Hematopoietic multipotent progenitor cell treated with erythropoietin and hydrocortisone succinate and interleukin-3 and kit ligand, for 8 days (in vitro differentiated cells): ENCODE measurements around the gene EFCAB9.
"Not testable (repeated sequence)": the region's sequence is repeated elsewhere in the genome, so short reads cannot be mapped to it uniquely, and the experiment has no call there.

ENCODE experiments used
- DNase-seq: peaks from one replicate; pipeline ENCODE4 v3.0.0-alpha.2; 2015

Gene EFCAB9

DNA sequence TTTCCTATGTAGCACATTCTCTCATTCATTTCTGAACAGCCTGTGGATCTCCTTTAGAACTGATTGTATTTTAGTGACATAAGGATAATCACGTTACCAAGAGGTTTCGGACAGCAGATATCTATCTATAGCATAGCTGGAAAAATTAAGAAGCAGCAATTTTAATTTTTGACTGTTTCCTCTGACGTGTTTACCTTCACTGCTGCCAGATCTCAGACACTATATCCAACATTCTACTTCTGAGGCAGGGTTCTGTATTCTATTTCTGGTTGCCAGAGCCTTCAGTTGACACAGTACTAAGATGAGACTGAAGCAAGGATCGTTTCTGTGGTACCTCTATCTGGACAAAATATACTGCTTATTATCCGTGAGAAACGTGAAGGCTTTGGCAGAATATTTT, at the start of gene EFCAB9:
Gene EFCAB9, plus strand, starts transcription at position 301 of the 400 bp plus-strand sequence. Its CDS starts 1 bp downstream, at position 302.
- DNase-seq = no peak

GRCh38 chr5:172144291-172144815, 49.6 kb upstream of the EFCAB9 start:
- peak; percentile 97 for DNase-seq

DNA sequence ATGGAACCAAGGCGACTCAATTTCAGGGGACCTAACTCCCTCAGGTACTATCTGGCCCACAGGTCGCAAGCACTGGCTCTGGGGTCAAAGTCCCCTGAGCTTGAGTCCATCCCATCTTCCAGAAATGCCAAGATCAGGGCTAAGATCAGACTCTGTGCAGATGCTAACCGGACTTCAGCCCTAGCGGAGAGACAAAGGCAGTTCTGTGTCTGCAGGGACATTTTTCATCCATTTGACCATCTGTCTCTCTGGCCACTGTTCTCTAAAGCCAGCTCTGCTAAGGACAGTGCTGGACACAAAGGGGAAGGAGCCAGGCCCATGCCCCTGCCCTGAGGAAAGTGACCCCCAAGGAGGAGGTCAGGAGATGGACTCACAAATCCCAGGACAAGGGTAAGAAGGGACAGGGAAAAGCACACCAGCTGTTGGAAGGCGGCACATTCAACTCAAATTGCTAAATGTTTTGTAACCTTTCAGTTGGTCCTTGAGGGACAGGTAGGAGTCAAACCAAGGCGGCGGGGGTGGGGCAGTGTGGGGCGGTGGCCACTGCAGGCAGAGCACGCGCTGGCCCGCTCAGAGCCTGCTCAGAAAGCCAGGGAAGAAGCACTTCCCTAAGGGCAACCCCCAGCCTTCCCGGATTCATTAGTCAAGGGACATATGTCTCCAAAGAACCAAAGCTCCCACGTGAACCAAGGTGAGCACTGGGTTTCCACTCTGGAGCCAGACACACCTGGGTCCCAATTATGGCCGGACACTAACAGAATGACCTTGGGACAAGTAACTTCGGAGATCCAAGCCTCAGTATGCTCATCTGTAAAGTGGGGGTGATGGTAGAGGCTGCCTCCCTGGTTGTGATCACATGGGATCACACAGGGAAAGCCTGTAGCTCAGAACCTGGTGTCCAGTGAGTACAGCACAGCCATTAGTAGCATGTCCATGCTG, 48.8 kb upstream of the EFCAB9 start:
- no peak for DNase-seq

GRCh38 chr5:172145870-172146747, 47.9 kb upstream of the EFCAB9 start:
- no peak for DNase-seq

- no peak for DNase-seq
Observed at GRCh38 chr5:172146748-172147092, 47.3 kb upstream of the EFCAB9 start.

- DNase-seq = peak; percentile 93
Observed at GRCh38 chr5:172147857-172148256, 46.1 kb upstream of the EFCAB9 start.

DNA sequence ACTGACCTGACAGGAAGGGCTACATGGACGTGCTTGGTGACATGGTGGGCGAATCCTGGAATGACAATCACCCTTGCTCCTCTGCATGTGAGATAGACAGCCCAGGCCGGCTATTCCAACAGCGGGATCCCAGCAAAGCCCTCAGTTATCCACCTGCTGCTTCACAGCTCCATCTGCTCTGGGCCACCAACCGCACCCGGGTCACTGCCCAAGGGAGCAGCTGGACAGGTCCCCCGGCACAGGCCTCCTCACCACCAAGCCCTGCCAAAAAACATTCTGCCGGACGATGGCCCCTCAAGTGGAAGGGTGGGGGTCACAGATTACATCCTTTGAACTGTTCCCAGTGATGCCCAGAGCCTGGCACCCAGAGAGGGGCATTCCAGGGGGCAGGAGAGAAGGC, 45.6 kb upstream of the EFCAB9 start:
- no peak for DNase-seq

DNA sequence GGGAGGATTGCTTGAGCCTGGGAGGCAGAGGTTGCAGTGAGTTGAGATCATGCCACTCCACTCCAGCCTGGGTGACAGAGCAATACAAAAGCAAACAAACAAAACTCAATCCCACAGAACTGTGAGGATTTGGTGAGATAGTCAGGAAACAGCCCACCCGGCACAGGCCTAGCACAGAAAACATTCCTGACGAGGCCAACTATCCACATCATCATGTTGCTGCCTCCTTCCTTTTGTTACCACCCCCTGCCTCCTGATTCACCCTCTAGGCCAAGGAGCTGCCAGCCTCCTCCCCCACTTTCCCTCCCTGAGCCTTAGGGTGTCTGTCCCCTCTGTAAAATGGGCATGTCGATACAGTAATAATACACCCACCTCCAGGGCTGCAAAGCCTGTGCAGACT, 44.9 kb upstream of the EFCAB9 start:
- no peak for DNase-seq

GRCh38 chr5:172149481-172149880, 44.5 kb upstream of the EFCAB9 start:
- DNase-seq = not testable (repeated sequence)

GRCh38 chr5:172150514-172151425, 43.2 kb upstream of the EFCAB9 start:
- DNase-seq = peak; percentile 52

DNA sequence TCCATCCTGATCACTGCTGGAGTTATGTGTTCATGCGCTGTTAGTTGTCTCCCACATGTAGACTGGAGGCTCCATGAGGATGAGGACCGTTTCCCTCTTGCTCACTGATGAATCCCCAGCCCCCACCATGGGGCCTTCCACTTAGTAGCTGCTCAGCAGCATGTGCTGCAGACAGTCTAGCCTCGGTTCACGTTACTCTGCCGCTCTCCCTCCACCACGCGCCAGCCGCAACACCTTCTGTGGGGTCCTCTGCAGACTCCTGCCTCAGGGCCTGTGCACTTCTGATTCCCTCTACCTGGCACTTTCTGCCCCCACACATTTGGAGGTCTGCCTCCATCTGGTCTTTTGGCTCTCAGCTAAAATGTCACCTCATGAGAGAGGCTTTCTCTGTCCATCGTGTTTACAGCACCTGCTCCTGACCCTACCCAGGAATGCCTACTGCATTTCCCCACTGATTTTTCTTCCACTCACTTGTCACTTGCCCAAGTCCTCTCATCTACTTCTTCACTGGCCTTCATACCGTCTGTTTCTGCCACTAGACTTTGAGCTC, 42.2 kb upstream of the EFCAB9 start:
- no peak for DNase-seq

DNA sequence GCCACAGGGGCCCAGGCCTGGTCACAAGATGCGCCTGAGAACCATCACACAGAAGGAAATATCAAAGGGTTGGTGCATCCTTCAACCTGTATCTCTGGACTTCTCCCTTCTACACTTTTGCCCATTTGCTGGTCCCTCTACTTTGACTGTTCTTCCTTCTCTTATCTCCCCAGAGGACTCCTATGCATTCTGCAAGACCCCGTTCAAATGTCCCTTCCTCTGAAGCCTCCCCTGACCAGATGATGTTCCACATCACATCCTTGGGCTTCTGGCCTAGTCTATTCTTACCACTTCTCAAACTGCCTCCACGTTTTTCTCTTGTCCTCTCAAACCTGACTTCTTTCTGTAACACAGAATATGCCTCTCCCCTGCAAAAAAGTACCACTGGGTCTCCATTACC, 40.3 kb upstream of the EFCAB9 start:
- no peak for DNase-seq

GRCh38 chr5:172155101-172155500, 38.9 kb upstream of the EFCAB9 start:
- DNase-seq = not testable (repeated sequence)

- no peak for DNase-seq
Observed at GRCh38 chr5:172156541-172156994, 37.4 kb upstream of the EFCAB9 start.

DNA sequence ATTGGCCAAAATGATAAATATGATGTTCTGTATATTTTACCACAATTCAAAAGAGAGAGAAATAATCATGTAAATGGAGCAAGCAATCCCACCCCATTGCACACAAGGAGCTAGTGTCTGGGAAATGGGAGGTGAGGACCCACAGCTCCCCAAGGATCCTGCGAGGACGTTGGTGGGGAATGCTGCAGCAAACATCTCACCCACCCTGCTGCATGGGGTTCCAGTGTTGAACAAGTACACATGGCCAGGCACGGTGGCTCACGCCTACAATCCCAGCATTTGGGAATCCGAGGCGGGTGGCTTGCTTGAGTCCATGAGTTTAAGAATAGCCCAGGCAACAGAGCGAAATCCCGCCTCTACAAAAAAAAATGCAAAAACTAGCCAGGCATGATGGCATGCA, 35.0 kb upstream of the EFCAB9 start:
- DNase-seq = no peak

- no peak for DNase-seq
Observed at GRCh38 chr5:172160506-172160905, 33.5 kb upstream of the EFCAB9 start.

DNA sequence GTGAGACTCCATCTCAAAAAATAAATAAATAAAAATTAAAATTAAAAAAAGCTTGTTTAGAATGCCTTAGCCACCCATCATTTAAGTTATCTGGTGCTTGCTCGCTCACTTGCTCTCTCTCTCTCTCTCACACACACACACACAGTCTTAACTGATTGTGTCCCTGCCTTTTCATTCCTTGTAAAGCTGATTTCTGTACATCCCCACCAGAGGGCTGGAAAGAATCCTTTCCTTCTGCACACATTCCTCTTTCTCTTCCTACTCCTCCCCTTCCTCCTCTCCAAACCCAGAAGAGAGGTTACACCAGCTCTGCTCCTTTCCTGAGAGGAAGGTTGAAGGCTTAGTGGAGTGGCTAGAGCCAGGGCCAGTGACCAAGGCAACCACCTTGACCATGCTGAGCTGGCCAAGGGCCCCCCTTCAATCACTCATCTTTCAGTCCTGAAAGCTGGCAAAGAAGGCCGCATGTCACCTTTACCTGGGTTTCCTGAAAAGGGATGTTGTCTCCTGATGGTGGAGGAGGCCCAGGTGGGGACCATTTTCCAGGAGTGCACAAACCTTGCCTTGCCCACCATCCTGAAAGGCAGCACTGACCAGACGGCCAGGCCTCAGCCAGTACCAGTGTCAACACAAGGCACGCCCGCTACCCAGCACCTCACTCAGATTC, 31.5 kb upstream of the EFCAB9 start:
- peak; percentile 32 for DNase-seq

DNA sequence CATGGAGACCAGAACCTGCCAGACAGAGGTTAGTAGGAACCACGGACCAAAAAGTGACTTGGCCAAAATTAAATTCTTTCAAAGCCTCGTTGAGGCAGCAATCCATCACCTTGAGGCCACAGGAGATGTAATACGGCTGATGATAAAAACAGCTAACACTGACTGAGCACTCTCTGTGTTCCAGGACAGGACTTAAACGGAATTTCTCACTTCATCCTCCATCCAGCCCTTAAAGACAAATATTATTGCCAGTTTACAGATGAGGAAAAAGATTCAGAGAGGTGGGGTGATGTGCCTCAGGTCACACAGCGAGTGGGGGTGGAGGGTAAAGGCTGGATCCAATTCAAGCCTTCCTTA, 31.0 kb upstream of the EFCAB9 start:
- DNase-seq = no peak

GRCh38 chr5:172163346-172163745, 30.6 kb upstream of the EFCAB9 start:
- DNase-seq = no peak

GRCh38 chr5:172164769-172165212, 29.2 kb upstream of the EFCAB9 start:
- no peak for DNase-seq

DNA sequence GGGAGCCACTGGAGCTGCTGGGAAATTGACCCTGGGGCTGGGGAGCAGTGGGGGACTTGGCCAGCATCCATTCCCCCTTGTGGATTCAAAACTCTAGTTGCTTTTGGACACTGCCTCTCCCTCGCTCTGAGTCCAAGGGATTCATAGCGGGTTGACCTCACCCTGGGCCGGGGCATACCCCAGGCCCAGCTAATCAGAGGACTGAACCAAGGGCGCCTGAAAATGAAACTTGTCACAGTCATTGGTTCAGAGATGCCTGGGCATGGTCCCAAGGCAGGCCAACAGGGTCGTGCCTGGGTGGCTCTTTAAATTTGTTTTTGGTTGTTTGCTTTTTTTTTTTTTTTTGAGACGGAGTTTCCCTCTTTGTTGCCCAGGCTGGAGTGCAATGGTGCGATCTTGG, 28.5 kb upstream of the EFCAB9 start:
- DNase-seq = no peak
